GM19328 (cell line): ENCODE measurements around the gene FYN.

ENCODE experiments used
- ATAC-seq: cut with Tn5 transposase; IDR thresholded peaks from one replicate; pipeline ENCODE4 v1.9.1; 2021; ENCODE audit warnings: mild to moderate bottlenecking, moderate library complexity; ENCODE audit not compliant: unreplicated experiment

Gene FYN

GRCh38 chr6:111668410-111668809 is 204.8 kb downstream of the FYN start:
- no peak for ATAC-seq

- ATAC-seq = no peak
Measured at GRCh38 chr6:111667931-111668330, 205.3 kb downstream of the FYN start.

- ATAC-seq = no peak
Measured at GRCh38 chr6:111666847-111667246, 206.4 kb downstream of the FYN start.

- no peak for ATAC-seq
Measured at GRCh38 chr6:111664565-111665030, 208.7 kb downstream of the FYN start.

GRCh38 chr6:111663692-111664564 is 209.3 kb downstream of the FYN start:
- no peak for ATAC-seq

GRCh38 chr6:111662794-111663593 is 210.3 kb downstream of the FYN start:
- no peak for ATAC-seq

GRCh38 chr6:111662072-111662793 is 211.0 kb downstream of the FYN start:
- ATAC-seq = no peak

- ATAC-seq = no peak
Measured at GRCh38 chr6:111661541-111662061, 211.7 kb downstream of the FYN start.

GRCh38 chr6:111660531-111660930 is 212.7 kb downstream of the FYN start:
- no peak for ATAC-seq

GRCh38 chr6:111658462-111659154 is 214.6 kb downstream of the FYN start:
- no peak for ATAC-seq

- no peak for ATAC-seq
Measured at GRCh38 chr6:111657146-111657545, 216.1 kb downstream of the FYN start.

GRCh38 chr6:111653979-111654378 is 219.3 kb downstream of the FYN start:
- no peak for ATAC-seq

- no peak for ATAC-seq
Measured at GRCh38 chr6:111653434-111653833, 219.8 kb downstream of the FYN start.

GRCh38 chr6:111652156-111652555 is 221.1 kb downstream of the FYN start:
- no peak for ATAC-seq

- no peak for ATAC-seq
Measured at GRCh38 chr6:111651185-111652034, 221.8 kb downstream of the FYN start.

- no peak for ATAC-seq
Measured at GRCh38 chr6:111650049-111650448, 223.2 kb downstream of the FYN start.

GRCh38 chr6:111648100-111648499 is 225.2 kb downstream of the FYN start:
- no peak for ATAC-seq

GRCh38 chr6:111646942-111647341 is 226.3 kb downstream of the FYN start:
- no peak for ATAC-seq

GRCh38 chr6:111646034-111646433 is 227.2 kb downstream of the FYN start:
- ATAC-seq = no peak
